ENCODE results near the gene OR2V2.
"Not testable (repeated sequence)": the region's sequence is repeated elsewhere in the genome, so short reads cannot be mapped to it uniquely, and the experiment has no call there.

Gene OR2V2

DNA sequence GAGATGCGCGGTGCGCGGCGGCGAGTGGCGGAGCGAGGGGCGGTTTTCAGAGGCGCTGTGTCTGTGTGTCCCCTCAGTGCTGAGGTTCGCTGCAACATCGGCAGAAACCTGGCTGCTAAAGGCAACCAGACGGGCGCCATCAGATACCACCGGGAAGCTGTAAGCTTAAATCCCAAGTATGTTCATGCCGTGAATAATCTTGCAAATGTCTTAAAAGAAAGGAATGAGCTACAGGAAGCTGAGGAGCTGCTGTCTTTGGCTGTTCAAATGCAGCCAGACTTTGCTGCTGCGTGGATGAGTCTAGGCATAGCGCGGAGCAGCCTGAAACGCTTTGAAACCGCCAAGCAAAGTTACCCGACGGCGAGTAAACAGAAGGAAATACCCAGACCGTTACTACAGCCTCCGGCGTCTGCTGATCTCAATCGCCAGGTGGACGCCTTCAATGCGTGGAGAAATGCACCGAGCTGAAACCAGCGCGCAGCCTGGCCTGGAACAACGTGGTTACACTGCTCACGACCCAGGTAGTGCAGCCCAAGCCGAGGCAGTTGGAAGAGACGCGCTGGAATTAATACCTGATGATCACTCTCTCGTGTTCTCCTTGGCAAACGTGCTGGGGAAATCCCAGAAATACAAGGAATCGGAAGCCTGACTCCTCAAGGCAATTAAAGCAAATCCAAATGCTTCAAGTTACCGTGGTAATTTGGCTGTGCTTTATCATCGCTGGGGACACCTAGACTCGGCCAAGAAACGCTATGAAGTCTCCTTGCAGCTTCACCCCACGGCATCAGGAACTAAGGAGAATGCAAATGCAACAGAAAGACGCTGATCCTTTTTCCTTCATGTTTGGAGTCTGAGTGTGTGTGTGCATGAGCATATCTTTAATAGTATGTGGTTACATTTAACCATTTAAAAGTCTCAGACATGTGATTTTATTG, 32.3 kb upstream of the OR2V2 start:
- no peak for DNase-seq (ENCODE audit: low read depth)

DNA sequence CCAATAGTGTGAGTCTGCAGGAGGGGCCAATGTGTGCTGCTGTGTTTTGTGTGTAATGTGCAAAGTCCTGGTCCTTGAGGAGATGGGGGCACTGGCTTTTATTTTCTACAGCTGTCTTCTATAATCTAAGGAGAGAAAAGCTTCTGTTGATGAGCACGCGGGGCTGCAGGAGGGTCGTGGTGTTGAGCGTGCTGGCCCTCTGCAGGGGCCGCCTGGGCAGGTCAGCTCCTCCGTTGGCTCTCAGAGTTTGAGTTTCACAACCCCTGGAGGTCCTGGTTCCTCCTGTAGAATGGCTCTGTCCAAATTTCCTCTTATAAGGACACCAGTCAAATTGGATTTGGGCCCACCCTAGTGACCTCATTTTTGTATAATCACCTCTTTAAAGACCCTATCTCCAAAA, 29.0 kb upstream of the OR2V2 start:
- DNase-seq (ENCODE audit: low read depth), result no peak

DNA sequence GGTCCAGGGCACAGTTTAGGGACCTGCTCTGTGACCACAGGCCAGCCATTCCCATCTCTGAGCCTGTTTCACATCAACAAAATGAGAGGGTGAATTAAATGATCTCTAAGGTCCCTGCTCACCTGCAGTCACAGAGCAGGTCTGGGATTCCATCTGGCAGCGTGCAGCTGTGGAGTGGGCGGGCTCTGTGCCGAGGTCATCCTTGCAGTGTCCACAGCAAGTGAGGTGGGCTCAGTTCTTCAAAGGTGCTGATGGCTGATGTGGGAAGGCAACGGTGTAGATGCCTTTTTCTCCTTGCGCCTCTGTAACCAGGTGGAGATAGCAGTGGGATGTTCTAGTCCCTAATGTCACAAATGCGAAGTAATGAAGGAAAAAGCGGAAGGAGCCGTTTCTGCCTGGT, 28.3 kb upstream of the OR2V2 start:
- DNase-seq (ENCODE audit: low read depth), result no peak

DNA sequence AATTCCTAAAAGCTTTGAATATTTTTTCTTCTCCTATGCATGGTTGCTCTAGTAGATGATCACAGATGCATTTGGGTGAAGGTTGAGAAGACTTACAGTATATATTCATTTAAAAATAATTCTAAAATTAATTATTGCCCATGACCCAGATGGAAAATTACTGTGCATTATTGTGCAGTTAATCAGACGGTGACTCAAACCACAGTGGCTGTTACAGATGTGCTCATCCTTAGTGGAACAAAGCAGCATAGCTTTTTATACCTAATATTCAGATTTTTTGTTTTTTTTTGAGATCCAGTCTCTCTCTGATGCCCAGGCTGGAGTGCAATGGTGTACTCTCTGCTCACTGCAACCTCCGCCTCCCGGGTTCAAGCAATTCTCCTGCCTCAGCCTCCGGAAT, 27.1 kb upstream of the OR2V2 start:
- DNase-seq (ENCODE audit: low read depth), result no peak

DNA sequence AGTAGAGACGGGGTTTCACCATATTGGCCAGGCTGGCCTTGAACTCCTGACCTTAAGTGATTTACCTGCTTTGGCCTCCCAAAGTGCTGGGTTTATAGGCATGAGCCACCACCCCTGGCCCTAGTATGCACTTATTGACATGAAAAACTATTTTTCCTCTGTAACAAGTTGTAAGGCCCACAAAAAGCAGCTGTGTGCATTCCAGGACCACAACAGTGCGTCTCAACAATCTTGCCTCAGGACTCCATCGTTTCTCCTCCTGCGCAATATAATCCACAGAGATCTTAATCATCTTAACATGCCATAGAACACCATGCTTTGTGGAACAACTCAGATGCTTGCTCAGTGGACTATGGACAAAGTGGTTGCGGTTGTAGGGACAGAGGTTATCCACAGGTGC, 26.6 kb upstream of the OR2V2 start:
- DNase-seq (ENCODE audit: low read depth), result no peak

DNA sequence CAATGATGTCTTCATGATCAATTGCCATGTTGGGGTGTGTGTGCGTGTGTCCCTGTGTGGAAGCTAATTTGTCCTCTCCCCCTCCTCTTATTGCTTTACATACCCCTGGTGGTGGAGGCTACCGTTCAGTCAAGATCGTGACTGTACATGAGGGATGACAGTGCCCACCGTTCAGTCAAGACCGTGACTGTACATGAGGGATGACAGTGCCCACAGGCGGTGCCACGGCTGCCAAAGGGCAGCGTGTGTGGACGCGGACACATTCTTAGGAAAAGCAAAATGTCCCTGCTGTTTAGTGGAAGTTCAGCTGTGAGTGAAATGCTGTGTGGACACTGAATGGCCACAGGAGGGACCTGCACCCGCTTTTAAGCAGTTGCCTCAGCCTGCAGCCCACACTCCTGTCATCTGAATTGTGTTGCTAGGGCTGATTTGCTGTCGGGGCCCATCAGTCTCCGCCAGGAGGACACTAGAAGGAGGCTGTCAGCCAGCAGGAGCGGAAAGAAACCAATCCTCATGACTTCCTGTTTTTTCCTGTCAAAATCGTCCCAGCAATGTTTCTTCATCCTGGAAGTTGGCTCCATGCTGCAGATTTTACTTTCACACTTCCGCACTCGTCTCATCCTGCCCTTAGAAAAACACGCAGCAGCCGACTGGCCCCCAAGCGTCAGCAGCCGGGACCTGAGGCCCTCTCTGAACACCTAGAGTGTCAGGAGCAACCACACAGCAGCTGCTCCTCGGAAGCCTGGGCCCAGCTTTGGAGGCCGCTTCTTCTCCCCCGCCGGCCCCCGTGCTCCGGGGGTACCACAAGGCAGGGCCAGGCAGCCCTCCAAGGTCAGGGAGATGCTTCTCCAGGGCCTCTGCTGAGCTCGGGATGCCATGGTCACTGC, 25.5 kb upstream of the OR2V2 start:
- DNase-seq (ENCODE audit: low read depth), result no peak

DNA sequence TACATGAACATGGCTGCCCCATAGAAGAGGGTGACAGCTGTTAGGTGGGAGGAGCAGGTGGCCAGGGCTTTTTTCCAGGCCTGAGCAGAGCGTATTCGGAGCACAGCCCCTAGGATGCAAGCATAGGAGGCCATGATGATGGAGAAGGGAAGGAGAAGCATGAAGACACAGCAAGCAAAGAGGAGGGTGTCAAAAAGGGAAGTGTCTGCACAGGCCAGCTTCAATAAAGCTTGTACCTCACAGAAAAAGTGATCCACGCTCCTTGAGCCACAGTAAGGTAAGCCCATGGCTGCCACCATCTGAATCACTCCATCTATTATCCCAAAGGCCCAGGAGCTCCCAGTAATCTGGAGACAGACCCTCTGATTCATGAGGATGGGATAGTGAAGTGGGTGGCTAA, 22.9 kb upstream of the OR2V2 start:
- no peak for DNase-seq (ENCODE audit: low read depth)

DNA sequence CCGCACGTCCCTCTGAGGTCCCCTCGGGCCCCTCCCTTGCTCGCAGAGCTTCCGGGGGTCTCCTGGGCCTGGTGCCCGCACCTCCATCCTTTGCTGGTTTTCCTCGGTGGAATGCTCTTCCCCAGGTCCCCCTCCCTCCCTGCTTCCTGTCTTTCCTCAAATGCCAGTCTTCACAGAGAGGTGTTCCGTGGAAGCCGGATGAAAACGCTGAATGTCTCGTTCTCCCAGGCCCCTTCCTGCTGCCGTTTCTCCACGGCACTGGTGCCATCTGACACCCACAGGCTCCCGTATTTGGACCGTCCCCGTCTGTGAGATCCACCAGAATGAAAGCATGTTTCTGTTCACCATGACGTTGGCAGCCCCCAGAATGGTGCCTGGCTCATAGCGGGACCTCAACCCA, 20.5 kb upstream of the OR2V2 start:
- DNase-seq (ENCODE audit: low read depth), result no peak

DNA sequence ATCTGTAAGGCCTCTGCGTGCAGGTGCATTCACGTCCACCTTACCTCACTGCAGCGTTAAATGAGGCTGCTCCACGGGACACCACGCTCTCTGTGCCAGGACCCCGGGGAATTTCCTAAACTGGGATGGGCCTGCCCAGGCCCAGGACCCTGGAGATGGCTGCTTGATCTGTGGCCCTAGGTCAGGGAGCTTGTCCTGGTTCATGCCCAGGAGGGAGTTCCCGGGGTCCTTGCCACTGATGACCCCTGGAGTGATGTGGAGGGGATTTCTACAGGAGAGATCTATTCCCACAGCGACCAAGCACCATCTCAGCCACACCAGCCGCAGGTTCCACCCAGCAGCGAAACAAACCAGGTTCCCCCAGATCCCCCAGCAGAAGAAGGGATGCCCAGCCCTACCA, 19.9 kb upstream of the OR2V2 start:
- no peak for DNase-seq (ENCODE audit: low read depth)

DNA sequence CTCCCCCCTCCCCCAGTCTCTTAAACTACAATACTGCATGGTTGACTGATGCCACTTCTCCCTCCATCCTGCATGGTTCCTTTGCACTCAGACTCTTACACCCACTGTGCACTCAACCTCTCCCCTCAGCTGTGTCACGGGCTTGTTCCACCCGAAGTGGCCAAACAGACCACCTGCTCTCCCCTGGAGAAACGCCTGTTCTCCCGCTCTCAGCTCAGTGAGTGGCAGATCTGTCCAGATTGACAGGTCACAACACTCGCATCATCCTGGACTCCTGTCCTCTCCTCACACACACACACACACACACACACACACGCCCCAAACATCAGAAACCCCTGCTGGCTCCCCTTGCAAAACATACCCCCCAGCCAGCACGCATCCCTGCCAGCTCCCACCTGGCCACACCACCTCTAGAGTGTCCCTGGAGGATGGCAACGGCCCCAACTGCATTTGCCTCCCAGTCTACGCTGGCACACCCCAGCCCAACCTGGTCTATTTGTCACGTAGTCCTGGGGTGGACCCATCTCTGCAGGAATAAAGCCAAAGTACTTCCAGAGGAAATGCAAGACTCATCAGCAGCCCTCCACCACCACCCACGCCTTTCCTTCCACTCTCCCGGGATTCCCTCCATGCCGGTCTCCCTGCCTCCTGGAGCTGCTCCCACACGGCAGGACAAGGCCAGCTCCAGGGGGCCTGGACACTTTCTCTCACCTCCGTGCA, 19.3 kb upstream of the OR2V2 start:
- DNase-seq (ENCODE audit: low read depth), result no peak

DNA sequence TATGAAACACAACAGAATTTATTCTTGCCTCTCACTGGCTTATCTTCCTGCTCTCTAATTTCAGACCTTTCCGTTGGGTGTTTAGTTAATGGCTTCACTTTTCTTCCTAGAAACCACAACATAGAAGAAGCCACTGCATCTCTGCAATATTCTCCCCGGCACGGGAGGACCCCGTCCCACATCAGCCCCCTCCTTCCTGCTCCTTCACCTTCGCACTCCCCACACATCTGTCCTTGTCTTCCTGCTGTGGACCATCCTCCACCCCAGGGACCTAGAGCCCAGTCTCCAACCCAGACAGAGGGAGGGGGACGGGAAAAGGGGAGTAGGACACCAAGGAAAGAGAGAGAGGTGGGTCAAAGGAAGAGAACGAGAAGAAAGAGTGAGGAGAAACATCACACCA, 17.8 kb upstream of the OR2V2 start:
- DNase-seq (ENCODE audit: low read depth), result no peak

DNA sequence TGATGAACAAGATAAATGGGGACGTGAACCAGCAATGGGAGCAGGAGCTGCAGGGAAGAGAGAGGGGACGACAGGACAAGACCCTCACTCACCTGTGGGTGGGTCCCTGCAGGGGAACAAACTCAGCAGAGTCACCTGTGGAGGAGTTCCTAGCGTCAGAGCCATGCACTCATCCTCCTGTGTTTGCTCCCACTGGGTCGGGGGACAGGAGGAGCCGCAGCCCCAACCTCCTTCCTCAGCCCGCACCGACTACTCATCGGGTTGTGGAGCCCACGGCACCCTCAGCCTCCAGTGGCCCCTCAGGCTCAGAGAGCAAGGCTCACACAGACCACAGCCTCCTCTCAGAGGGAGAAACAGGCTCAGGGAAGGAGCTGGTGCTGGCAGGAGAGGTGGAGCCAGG, 17.3 kb upstream of the OR2V2 start:
- not testable (repeated sequence) for DNase-seq (ENCODE audit: low read depth)

DNA sequence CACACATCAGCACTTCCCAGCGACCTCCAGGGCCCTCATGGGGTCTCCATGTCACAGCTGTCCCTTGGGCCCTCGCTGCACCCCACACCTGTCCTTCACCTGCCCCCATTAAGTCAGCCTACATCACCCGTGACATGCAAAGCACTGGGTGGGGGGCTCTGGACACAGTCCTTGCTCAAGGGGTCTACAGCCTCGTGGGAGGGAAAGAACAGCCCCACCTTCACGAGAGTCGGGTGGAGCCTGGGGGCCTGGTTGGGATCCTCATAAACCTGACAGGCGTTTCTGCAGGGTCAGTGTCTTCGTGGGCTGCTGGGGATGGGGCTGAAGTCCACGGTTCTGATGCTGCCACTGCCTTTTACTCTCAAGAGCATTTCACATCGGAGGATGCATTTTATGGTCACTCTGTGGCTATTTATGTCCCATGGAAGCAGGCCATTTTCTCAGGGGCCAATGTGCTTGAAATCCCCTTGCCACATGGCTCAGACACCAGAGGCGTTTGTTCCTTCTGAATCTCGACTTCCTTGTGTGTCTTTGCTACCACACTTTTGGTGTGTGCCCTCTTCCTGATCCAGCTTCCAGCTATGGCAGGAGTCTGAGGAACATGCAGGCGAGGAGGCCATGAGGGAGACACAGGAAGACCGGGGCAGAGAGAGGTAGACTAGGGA, 16.4 kb upstream of the OR2V2 start, which contains the start of gene OR2V1:
Gene OR2V1, minus strand, starts transcription at position 338 of the 665 bp plus-strand sequence. CDS start 5,865 bp downstream, outside the sequence.
- DNase-seq (ENCODE audit: low read depth), result no peak

DNA sequence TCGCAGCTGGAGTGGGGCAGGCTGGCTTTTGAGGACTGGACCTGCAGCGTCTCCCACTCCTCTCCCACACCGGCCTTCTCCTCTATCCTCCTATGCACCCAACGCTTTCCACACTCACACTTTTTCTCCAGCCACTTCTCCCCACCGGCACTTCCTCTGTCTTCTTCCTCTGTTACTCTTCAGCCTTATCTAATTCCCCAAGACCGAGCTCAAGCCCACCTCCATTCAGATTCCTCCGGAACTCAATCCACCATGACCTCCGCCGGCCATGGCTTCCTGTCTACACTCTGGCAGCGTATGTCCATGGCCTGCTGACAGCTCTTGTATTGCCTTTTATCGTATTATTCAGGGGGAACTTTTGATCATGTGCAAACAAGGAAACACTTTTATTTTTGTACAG, 15.9 kb upstream of the OR2V2 start:
- no peak for DNase-seq (ENCODE audit: low read depth)

DNA sequence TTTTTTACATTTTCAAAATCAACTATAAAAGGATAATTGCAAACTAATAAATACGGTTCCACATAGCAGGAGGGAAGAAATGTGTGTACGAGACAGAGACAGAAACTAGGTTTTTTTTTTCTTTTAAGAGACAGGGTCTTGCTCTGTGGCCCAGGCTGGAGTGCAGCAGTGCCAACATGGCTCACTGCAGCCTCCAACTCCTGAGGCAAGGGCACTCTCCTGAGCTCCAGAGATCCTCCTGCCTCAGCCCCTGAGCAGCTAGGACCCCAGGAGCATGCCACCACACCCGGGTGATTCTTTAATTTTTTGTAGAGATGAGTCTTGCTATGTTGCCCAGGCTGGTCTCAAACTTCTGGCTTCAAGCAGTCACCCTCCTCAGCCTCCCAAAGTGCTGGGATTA, 14.3 kb upstream of the OR2V2 start:
- no peak for DNase-seq (ENCODE audit: low read depth)

DNA sequence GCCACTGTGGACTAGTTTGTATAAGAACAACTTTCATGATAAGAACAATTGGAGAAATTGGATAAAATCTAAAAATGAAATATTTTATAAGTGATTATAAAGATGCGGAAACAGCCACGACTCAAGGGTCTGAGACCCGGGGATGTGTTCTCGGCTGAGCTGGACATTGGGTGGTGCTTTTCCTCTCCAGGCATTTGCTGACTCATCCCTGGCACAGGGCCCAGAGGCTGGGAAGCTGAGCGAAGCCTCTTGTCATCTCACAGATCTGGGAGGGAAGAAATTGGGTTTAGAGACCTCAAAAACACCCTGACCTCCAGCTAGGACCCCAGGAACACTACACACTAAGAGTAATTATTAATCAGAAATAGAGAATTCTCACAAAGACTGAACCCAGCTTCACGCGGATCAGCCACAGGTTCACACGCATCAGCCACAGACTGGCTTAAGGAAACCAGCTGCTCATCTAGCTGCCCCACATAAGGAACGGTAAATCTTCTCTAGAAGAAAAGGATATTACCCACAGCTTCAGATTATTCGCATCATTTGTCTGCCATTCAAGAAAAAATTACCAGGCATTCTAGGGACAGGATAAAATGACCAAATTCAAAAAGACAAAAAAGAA, 13.7 kb upstream of the OR2V2 start:
- no peak for DNase-seq (ENCODE audit: low read depth)

DNA sequence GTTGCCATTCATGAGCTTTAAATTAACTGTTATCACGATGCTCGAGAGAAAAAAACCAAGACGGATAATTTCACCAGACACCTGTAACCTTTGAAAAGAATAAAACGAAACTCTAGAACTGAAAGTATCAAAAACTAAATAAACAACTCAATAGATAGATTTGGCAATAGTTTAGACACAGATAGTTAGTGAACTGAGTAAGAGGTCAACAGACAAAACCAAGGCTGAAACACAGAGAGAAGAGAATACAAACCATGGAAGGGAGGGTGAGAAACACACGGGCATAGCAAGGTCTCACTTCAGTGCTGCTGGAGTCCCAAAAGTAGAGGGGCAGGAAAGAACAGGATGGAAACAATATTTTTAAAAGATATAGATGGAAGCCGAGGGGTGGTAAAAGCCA, 13.1 kb upstream of the OR2V2 start:
- no peak for DNase-seq (ENCODE audit: low read depth)

DNA sequence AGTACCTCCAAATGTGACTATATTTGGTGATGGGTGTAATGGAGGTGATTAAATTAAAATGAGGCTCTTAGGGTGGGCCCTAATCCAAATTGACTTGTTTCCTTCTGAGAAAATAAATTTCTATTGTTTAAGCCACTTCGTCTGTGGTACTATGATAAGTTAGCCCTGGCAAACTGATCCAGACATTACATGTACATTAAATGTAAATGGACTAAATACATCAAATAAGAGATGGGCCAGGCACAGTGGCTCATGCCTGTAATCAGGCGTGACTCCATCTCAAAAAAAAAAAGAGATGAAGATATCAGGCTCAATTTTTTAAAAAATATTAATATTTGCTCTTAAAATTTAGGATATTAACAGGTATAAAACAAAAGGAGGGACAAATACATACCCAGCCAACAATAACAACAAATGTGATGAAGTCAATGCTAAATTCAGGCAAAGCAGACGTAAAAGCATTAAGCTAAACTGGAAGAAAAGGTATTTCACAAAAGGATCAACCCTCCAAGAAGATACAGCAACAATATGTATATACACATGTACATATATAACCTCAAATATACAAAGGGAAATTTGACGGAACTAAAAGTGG, 10.9 kb upstream of the OR2V2 start:
- DNase-seq (ENCODE audit: low read depth), result no peak

DNA sequence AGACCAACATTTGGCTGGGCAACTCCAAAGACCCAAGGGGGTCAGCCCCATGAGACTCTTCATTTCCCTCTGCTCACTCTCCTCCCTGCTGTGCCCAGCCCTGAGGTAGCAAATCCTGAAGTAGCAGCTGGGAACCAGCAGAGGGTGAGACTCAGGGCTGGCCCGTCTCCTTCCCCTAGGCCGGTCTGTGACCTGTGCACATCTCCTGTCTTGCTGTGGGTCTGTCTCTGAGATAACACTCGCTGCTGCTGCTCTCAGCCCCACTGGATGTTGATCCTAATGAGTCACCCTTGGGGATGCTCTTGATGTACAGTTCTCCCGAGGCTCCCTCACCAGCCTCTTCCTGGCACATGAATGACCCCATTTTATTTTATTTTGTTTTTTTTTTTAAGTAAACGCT, 9.1 kb upstream of the OR2V2 start:
- DNase-seq (ENCODE audit: low read depth), result no peak

DNA sequence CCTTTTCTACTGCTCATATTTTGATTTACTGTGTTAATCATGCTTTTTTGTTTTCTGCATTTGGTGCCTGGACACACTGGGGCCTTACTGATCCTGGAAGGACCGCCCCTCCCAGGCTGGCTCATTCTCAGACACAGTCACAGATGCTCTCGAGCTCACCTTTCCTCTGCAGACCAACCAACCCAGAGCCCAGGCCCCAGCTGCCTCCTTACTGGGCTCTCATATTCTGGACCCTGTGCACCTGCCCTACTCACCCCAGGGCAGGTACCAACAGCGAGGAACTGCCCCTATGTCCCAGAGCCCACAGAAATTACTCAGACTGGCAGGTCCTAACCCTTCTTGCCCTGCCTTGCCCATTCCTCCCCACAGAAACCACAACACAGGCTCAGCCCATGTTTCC, 6.6 kb upstream of the OR2V2 start:
- DNase-seq (ENCODE audit: low read depth), result no peak

DNA sequence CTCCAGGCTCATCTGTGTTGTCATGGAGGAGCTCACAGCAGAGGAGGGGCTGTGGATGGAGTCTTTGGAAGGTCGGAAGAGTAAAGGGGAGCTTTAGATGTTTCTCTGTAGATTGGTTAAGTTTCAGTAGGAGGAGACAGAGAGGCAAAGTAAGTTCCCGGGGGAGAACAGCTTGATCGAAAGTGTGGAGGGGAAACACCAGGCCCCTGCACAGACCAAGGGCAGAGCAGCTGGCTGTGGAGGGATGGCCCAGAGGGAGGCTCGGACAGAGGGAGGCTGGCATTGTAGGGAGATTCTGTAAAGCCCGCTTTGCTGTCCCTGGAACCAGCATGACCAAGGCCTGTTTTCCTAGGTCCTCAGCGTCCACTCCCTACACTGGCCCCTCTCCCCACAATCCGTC, 5.3 kb upstream of the OR2V2 start:
- no peak for DNase-seq (ENCODE audit: low read depth)

Data from activated T-helper 9 cell treated with anti-CD3 and anti-CD28 coated beads, Interleukin-2, amount 50 U/mL, for 16 hours (primary cell).